NCI-H2107 (cell line): ENCODE measurements around the gene CACNA1I.

Experiments used
- DNase-seq: peaks from one replicate; lab custom pipeline; 2025; lab: John Stamatoyannopoulos, UW

Gene CACNA1I

GRCh38 chr22:39623603-39624500 is 53.3 kb downstream of the CACNA1I start:
- no peak for DNase-seq

GRCh38 chr22:39624501-39624821 is 53.9 kb downstream of the CACNA1I start:
- no peak for DNase-seq

DNA sequence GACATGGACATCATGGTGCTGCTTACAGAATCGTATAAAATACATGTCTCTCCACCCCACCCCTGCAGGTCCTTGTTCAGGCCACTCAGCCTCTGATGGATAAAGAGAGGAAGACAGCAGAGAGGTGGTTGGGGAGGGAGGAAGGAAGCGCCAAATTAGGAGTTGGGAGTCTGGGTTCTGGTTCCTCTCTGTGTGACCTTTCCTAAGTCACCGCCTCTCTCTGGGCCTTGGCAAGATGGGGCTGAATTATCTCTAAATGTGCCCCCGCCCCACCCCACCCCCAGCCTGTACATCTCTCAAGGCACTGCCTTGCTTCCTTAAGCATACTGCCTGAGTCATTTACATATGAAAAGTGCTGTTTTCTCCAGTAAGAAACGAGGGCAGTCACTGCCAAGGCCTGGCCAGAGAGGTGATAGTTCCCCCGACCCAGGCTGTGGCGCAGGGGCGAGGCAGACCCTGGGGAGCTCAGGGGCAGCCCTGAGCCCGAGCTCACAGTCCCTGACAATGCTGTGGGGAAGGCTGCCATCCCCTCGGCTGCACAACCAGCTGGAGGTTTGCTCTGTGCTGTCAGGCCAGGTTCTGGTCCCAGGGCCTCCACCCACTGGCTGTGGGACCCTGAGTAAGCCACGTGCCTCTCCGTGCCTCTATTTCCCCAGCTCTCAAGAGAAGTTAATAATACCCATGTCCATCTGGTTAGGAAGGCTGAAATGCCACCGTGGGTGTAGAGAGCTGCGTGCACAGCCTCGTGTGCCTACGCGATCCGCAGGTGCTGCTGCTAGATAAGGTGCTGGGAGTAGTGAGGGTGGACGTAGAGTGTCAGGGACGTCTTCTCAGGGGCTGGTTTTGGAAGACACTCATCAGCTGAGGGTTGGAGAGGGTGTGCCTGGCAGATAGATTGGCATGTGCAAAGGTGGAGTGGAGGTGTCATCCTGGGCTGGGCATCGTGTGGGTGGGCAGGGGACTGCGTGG is 55.3 kb downstream of the CACNA1I start:
- no peak for DNase-seq

- no peak for DNase-seq
Measured at GRCh38 chr22:39627208-39627607, 56.7 kb downstream of the CACNA1I start.

DNA sequence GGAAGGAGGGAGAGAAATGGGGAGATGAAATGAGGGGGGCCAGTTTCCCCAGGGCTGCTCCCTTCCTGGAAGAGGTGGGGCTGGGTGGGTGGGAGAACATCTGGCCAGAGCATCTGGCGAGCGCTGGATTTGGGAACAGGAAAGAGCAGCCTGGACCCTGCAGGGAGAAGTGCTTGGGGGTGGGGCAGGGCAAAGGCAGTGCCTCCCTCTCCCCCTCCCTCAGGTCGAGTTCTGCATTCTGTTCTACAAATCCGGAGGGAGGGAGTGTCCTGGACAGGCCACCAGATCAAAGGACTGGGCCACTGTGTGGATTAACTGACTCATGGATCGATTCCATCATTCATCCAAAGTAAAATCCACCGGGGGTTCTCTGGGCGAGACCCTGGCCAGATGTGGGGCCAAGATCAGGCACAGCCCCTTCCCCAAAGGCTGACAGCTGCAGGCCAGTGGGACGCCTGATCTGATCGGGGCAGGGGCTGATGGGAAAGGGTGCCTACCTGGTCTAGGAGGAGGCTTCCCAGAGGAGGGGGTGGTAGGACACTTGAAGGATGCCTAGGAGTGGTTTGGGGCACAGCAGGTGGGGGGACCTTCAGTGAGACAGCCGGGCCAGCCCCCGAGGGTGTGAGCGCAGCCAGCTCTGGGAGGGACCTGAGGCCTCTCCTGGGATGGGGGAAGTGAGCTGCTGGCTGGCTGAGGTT is 57.5 kb downstream of the CACNA1I start:
- DNase-seq: no peak

GRCh38 chr22:39628563-39629080 is 58.1 kb downstream of the CACNA1I start:
- DNase-seq: no peak

GRCh38 chr22:39629851-39630250 is 59.3 kb downstream of the CACNA1I start:
- no peak for DNase-seq

DNA sequence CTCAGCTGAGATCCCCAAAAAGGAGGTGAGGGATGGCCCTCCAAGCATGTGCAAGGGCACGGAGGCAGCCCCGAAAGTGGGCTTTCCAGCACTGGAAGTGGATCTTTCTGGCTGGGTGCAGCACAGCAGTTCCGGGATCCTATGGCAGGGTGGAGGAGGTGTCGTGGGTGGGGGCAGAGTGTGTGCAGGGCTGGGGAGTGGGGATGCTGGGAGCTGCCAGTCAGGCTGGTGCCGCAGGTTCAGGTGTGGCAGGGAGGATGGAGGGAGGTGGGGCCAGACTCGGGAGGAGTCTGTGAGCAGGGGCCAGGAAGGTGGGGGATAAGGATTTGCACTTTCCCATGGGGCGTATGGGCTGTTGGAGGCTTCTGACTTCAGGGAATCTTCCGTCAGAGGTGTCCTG is 60.2 kb downstream of the CACNA1I start:
- DNase-seq: no peak

DNA sequence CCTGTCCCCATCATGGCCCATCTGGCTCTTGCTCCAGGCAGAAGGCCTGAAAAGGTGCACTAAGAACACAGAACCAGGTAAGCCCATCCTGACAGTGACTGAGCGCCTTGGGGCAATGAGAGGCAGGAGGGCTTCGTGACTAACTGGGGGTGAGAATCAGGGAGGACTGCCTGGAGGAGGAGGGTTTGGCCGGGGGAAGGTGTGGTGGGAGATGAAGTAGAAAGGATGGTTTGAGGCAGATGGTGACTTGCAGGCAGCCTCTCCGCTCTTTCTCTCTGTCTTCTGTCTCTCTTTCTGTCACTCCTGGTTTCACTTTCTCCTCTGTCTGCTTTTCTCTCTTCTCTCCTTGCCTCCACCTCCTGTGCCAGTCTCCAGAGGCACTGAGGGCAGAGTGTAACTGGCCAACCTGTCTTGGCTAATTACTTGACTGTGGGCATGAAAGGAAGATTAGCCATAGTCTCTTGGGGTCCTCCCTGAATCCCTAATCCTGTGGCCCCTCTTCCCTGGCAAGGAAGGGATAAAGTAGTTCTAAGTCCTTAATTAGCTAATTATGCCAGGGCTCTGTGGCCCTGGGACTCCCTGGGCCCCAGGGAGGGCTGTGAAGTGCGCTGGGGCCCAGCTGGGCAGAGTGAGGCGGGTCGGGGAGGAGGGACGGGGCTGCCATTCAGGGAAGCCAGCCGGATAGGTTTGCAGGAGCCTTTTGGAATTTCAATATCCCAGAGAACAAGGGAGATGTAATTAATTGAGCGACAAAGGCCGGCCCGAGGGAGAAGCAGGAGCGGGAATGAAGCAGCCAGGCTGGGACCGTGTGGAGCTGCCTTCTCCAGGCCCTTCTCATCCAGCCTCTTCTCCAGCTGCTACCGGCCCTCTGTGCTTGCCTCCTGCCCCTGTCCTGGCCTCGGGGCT is 61.1 kb downstream of the CACNA1I start:
- no peak for DNase-seq

- no peak for DNase-seq
Measured at GRCh38 chr22:39634530-39635405, 64.2 kb downstream of the CACNA1I start.

- DNase-seq: no peak
Measured at GRCh38 chr22:39635719-39636118, 65.2 kb downstream of the CACNA1I start.

DNA sequence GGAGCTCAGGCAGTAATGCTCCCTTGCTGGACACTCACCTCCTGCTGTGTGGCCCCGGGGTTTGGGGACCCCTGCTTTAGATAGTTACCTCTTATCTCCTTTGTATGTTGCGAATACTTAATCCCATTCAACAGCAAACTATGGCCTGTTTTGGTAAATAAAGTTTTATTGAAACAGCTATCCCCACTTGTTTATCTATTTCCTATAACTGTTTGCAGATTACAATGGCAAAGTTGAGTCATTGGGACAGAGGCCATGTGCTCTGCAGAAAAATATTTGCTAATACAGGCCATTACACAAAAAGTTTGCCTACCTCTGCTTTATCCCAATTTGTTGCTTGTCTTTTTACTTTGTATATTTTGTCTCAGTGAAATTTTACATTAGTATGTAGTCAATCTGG is 68.4 kb downstream of the CACNA1I start:
- no peak for DNase-seq

- no peak for DNase-seq
Measured at GRCh38 chr22:39641660-39642310, 71.2 kb downstream of the CACNA1I start.

- DNase-seq: no peak
Measured at GRCh38 chr22:39643311-39644083, 72.9 kb downstream of the CACNA1I start.

DNA sequence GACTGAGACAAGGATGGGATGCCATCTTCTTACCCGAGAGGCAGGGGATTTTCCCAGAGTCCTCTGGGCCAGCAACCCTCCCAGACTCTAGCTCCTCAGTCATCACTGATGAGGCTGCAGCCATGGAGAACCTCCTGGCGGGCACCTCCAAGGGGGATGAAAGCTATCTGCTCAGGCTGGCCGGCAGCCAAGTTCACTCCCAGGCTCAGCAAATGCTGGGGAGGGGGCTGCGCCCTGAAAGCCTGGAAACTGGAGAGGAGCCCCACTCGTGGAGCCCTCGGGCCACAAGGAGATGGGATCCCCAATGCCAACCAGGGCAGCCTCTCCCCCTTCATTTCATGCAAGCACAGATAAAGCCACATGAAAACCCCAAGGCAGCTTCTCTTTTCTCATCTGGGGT is 75.0 kb downstream of the CACNA1I start:
- DNase-seq: no peak

DNA sequence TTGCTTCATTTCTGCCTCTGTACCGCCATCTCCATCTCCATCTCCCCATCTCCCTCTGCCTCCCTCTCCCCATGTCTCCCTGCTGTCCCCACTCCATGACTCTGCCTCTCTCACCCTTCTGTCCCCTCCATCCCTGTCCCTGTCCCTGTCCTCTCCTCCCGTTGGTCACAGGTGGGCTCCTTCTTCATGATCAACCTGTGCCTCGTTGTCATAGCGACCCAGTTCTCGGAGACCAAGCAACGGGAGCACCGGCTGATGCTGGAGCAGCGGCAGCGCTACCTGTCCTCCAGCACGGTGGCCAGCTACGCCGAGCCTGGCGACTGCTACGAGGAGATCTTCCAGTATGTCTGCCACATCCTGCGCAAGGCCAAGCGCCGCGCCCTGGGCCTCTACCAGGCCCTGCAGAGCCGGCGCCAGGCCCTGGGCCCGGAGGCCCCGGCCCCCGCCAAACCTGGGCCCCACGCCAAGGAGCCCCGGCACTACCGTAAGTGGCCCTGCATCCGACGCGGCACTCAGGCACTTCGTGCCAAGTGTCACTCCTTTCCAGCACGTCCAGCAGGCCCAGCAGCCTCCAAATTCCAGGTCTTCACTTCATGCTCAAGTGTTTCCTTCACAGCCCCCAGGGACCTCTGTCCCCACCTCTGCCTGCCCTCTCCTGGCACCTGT is 76.0 kb downstream of the CACNA1I start:
- no peak for DNase-seq

DNA sequence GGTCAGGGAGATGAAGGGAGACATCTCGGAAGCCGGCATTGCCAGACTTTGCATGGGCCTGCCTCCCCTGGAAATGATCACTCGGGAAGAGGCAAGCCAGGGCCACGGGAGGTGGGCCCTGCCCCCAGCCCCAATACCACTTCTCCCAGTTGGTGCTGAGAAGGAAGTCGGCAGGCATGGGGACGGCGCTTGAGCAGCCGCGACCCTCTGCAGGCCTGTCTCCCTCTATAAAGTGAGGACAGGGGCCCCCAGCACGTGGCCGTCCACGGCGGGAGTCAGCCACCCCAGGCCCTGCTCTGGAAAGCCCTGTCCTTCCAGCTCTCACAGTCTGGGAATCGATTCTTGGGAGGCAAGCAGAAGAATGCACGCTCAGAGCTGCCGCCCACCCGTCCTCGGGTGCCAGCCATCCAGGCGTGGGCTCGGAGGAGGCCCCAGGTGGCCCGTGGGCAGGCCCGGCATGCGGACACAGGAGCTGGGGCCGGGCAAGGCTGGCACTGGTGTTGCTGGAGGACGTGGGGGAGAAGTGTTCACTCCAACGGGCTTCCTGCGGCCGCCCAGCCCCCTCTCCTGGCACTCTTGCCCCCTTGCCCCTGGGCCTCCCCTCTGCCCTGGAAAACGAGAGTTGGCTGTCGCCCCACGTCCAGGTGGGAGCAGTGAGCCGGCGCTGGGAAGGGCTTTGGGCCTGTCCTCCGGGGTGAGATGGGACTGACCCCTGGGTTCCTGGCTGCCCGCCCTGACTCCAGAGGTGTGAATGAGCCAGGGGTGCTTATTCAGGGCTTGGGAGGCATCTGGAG is 77.5 kb downstream of the CACNA1I start:
- no peak for DNase-seq

GRCh38 chr22:39648630-39648950 is 78.0 kb downstream of the CACNA1I start:
- DNase-seq: no peak
